Measurements from ENCODE around the gene VWDE.

The VWDE gene

GRCh38 chr7:12370249-12370648 lies 33.4 kb downstream of the VWDE start:
- no peak for DNase-seq (ENCODE audit: low spot score)
- in situ Hi-C loops (cut with MboI; ENCODE audit: low pct_unique_long_range_greater_than_20kb, low sequenced_read_pairs, unreplicated experiment), result no loop called here
- no peak for TF ChIP-seq CTCF (IDR thresholded peaks at IDR 0.05; ENCODE audit: extremely low read depth, insufficient read depth, missing control alignments)

GRCh38 chr7:12369756-12370155 lies 33.9 kb downstream of the VWDE start:
- TF ChIP-seq CTCF (IDR thresholded peaks at IDR 0.05; ENCODE audit: extremely low read depth, insufficient read depth, missing control alignments), result no peak
- no peak for DNase-seq (ENCODE audit: low spot score)
- in situ Hi-C loops (cut with MboI; ENCODE audit: low pct_unique_long_range_greater_than_20kb, low sequenced_read_pairs, unreplicated experiment), result no loop called here

- DNase-seq (ENCODE audit: low spot score), result no peak
- no peak for TF ChIP-seq CTCF (IDR thresholded peaks at IDR 0.05; ENCODE audit: extremely low read depth, insufficient read depth, missing control alignments)
- in situ Hi-C loops (cut with MboI; ENCODE audit: low pct_unique_long_range_greater_than_20kb, low sequenced_read_pairs, unreplicated experiment), result no loop called here
Observed at GRCh38 chr7:12369072-12369471, 34.6 kb downstream of the VWDE start.

- TF ChIP-seq CTCF (IDR thresholded peaks at IDR 0.05; ENCODE audit: extremely low read depth, insufficient read depth, missing control alignments), result no peak
- no peak for DNase-seq (ENCODE audit: low spot score)
- in situ Hi-C loops (cut with MboI; ENCODE audit: low pct_unique_long_range_greater_than_20kb, low sequenced_read_pairs, unreplicated experiment), result no loop called here
Observed at GRCh38 chr7:12360948-12361347, 42.7 kb downstream of the VWDE start.

GRCh38 chr7:12358694-12359093 lies 45.0 kb downstream of the VWDE start:
- in situ Hi-C loops (cut with MboI; ENCODE audit: low pct_unique_long_range_greater_than_20kb, low sequenced_read_pairs, unreplicated experiment), result no loop called here
- DNase-seq (ENCODE audit: low spot score), result no peak
- no peak for TF ChIP-seq CTCF (IDR thresholded peaks at IDR 0.05; ENCODE audit: extremely low read depth, insufficient read depth, missing control alignments)

GRCh38 chr7:12357508-12357907 lies 46.2 kb downstream of the VWDE start:
- in situ Hi-C loops (cut with MboI; ENCODE audit: low pct_unique_long_range_greater_than_20kb, low sequenced_read_pairs, unreplicated experiment), result no loop called here
- TF ChIP-seq CTCF (IDR thresholded peaks at IDR 0.05; ENCODE audit: extremely low read depth, insufficient read depth, missing control alignments), result no peak
- DNase-seq (ENCODE audit: low spot score), result peak; percentile 12

- no peak for TF ChIP-seq CTCF (IDR thresholded peaks at IDR 0.05; ENCODE audit: extremely low read depth, insufficient read depth, missing control alignments)
- DNase-seq (ENCODE audit: low spot score), result no peak
- in situ Hi-C loops (cut with MboI; ENCODE audit: low pct_unique_long_range_greater_than_20kb, low sequenced_read_pairs, unreplicated experiment), result no loop called here
Observed at GRCh38 chr7:12351843-12352242, 51.8 kb downstream of the VWDE start.

Data from GM13977 (cell line).